Measurements from ENCODE around the gene ZNRF4.
"Not testable (repeated sequence)": the region's sequence is repeated elsewhere in the genome, so short reads cannot be mapped to it uniquely, and the experiment has no call there.

ZNRF4 gene, protein sequence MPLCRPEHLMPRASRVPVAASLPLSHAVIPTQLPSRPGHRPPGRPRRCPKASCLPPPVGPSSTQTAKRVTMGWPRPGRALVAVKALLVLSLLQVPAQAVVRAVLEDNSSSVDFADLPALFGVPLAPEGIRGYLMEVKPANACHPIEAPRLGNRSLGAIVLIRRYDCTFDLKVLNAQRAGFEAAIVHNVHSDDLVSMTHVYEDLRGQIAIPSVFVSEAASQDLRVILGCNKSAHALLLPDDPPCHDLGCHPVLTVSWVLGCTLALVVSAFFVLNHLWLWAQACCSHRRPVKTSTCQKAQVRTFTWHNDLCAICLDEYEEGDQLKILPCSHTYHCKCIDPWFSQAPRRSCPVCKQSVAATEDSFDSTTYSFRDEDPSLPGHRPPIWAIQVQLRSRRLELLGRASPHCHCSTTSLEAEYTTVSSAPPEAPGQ

DNA sequence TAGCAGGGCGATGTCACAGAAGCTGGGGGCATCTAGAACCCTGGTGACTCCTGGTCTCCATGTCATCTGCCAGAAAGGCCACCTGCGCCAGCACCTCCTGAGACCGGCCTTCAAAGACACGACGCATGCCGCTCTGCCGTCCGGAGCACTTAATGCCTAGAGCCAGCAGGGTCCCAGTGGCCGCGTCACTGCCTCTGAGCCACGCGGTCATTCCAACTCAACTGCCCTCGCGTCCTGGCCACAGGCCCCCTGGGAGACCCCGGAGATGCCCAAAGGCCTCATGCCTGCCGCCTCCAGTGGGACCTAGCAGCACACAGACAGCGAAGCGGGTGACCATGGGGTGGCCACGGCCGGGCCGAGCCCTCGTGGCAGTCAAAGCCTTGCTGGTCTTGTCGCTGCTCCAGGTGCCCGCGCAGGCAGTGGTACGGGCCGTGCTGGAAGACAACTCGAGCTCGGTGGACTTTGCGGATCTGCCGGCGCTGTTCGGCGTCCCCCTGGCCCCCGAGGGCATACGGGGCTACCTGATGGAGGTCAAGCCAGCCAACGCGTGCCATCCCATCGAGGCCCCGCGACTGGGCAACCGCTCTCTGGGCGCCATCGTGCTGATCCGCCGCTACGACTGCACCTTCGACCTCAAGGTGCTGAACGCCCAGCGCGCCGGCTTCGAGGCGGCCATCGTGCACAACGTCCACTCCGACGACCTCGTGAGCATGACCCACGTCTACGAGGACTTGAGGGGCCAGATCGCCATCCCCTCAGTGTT lies at the start of gene ZNRF4:
ZNRF4 (plus strand) TSS at position 51 of the 763 bp plus-strand sequence; CDS start at position 126, 75 bp downstream.
- no peak for DNase-seq (ENCODE audit: low read depth)

DNA sequence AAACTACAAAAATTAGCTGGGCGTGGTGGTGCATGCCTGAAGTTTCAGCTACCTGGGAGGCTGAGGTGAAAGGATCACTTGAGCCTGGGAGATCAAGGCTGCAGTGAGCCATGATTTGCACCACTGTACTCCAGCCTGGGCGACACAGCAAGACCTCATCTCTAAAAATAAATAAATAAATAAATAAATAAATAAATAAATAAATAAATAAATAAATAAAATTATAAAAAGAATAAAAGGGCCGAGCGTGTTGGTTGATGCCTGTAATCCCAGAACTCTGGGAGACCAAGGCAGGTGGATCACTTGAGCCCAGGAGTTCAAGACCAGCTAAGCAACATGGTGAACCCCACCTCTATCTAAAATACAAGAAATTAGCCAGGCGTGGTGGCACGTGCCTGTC lies 49.0 kb upstream of the ZNRF4 start:
- DNase-seq (ENCODE audit: low read depth) = not testable (repeated sequence)

DNA sequence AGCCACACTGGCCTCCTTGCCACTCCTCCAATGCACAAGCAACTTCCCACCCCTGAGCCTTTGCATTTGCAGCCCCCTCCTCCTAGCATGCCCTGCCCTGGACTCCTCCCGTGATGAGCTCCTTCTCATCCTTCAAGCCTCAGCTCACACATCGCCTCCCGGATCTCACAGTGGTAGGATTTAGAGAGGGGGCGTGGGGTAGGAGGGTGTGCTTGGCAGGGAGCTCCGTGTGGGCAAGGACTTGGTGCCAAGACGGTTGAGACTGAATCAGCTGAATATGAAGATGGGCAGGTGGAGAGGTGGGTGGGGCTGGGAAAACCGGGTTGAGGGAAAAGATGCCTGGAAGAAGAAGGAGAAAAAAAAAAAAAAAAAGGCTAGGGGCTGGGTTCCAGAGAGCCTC lies 48.4 kb upstream of the ZNRF4 start:
- no peak for DNase-seq (ENCODE audit: low read depth)

GRCh38 chr19:5407356-5407755 lies 47.9 kb upstream of the ZNRF4 start:
- DNase-seq (ENCODE audit: low read depth) = no peak

DNA sequence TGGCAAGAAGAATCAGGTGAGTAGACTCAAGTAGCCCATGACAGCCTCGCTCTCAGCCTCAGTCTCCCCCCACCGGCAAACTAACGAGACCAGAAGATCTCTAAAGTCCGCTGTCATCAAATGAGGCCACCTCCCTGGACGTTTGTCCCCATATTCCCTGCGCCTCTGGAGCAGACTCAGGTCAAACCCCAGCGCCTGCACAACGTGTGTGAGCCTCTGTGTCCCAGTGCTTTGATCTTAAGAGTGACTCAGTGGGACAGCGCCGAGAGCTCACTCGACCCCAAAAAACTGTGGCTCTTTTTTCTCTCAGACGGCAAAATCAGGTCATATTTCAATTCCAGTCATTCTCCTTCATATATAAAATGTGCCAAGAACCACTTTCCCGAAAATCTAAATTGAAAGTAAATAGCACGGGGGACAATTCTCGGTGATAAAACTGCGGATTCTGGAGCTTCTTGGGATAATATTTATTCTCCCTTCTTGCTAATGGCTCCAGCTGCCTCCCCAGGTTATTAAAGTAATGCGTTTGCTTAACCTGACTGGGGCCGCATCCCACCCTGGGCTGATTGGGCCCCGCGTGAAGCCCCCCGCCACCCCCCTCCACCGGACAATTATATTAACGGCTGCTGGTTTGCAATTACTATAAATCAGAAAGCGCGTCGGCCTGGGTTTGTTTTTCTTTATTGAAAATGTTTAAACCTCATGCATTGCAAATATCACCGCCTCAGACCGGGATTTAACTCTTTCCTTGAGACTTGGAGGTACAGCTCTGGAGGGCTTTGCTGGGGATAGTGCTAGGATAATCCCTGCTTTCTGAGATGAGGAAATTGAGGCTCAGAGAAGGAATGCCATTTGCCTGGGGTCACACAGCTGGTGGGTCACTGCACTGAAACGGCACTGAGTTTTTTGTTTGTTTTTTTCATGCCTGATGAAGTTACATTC lies 37.5 kb upstream of the ZNRF4 start:
- no peak for DNase-seq (ENCODE audit: low read depth)

DNA sequence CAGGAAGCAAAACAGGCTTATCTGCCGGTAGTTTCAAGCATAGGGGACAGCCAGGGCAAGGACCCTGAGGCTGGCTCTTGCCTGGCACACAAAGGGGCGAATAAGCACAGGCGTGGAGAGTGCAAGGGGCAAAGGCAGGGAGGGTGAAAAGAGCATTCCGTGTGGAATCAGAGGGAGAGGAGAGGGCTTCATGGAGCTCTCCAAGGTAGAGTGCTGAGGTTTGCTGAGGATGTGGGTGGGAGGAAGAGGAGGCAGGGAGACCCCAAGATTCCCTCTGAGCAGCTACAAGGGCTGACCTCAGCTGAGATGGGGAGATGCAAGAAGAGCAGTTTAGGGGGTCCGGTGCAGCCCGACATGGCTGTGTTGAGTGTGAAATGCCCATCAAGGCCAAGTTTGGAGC lies 36.5 kb upstream of the ZNRF4 start:
- no peak for DNase-seq (ENCODE audit: low read depth)

- no peak for DNase-seq (ENCODE audit: low read depth)
These were observed 34.3 kb upstream of the ZNRF4 start for GRCh38 chr19:5420953-5421352.

DNA sequence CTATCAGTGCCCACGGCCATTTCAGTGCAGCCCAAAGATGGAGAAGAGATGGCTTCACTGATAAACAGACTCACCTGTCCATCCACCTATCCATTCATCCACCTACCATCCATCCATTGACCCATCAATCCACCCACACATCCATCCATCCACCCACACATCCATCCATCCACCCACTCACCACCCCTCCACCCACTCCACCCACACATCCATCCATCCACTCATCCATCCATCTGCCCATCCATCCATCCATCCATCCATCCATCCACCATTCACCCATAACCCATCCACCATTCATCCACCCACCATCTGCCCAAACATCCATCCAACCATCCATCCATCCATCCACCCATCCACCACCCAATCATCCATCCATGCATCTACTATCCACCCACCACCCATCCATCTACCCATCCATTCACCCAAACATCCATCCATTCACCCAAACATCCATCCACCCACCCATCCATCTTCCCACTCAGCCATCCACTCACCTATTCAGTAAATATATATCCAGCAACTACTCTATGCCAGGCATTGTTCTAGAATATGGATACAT lies 31.6 kb upstream of the ZNRF4 start:
- no peak for DNase-seq (ENCODE audit: low read depth)

- DNase-seq (ENCODE audit: low read depth) = no peak
These were observed 30.8 kb upstream of the ZNRF4 start for GRCh38 chr19:5424192-5424973.

DNA sequence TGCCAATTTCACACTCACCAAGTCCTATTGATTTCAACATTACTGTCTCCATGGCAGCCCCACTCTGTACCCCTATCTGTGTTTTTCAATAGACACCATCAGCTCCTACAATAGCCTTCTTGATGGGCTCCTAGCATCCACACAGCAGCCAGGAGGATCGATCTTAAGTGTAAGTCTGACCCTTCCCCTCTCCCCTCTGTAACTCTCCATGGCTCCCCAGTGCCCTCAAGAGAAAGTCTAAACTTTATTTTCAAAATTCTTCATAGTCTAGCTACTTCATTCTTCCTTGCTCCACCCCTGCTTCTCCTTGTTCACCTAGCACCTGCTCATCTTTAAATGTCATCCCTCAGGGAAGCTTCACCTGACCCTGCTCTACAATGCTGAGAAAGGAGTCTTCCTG lies 30.0 kb upstream of the ZNRF4 start:
- DNase-seq (ENCODE audit: low read depth) = no peak

GRCh38 chr19:5430237-5430636 lies 25.0 kb upstream of the ZNRF4 start:
- DNase-seq (ENCODE audit: low read depth) = no peak

DNA sequence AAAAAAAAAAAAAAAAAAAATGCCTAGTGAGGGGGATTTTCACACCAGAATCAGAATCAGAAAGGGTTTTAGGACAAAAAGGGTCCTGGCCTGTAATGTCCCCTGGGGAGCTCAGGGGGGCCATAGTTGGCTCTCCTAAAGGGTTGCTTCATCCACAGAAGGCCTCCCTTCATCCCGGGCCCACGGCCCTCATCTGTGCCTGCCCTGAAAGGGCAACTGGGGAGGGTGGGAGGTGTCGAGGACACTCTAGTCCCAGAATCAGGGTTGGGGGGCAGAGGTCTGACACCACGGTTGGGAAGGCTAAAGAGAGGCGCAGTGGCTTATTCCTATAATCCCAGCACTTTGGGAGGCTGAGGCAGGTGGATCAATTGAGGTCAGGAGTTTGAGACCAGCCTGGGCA lies 22.5 kb upstream of the ZNRF4 start:
- DNase-seq (ENCODE audit: low read depth) = no peak

- DNase-seq (ENCODE audit: low read depth) = no peak
These were observed 20.8 kb upstream of the ZNRF4 start for GRCh38 chr19:5434351-5434917.

- peak; percentile 15 for DNase-seq (ENCODE audit: low read depth)
These were observed 20.1 kb upstream of the ZNRF4 start for GRCh38 chr19:5434970-5435641.

- no peak for DNase-seq (ENCODE audit: low read depth)
These were observed 19.6 kb upstream of the ZNRF4 start for GRCh38 chr19:5435642-5436017.

GRCh38 chr19:5436106-5436947 lies 18.9 kb upstream of the ZNRF4 start:
- DNase-seq (ENCODE audit: low read depth) = no peak

- no peak for DNase-seq (ENCODE audit: low read depth)
These were observed 18.3 kb upstream of the ZNRF4 start for GRCh38 chr19:5436948-5437306.

GRCh38 chr19:5438756-5439155 lies 16.5 kb upstream of the ZNRF4 start:
- not testable (repeated sequence) for DNase-seq (ENCODE audit: low read depth)

DNA sequence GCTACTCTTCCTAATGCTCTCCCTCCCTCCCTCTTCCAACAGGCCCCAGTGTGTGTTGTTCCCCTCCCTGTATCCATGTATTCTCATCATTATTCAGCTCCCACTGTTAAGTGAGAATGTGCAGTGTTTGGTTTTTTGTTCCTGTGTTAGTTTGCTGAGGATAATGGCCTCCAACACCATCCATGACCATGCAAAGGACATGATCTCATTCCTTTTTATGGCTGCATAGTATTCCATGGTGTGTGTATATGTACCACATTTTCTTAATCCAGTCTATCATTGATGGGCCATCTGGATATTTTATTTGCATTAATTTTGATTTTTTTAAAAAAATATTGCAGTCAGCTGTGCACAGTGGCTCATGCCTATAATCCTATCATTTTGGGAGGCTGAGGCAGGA lies 15.8 kb upstream of the ZNRF4 start:
- DNase-seq (ENCODE audit: low read depth) = no peak
